Subcutaneous adipose tissue (tissue), 4 donors: Measurements from ENCODE around the gene RASD1. TPM values are rescaled to one million over a fixed set of nuclear protein-coding genes. Genes with fewer than 3 reads are reported as not detected.

Source experiments
- CTCF ChIP-seq: fragments of 450-650 bp; IDR thresholded peaks from one replicate; pipeline ENCODE4 v1.5.1; 2016; ENCODE audit warnings: low read depth, mild to moderate bottlenecking, control low read depth, antibody characterized with exemption, moderate library complexity
- total RNA-seq, 4 donors: library from RNA; depleted of rRNA; stranded (reverse); fragments of >200 nt; gene quantifications; one replicate each; pipeline ENCODE4 v1.1.0, GENCODE V29; 2016

Gene RASD1
- total RNA-seq, 4 donors from 2014 or later = 140 to 294 (median 198) TPM

- no peak for TF ChIP-seq CTCF
Observed at GRCh38 chr17:17507465-17508011, 11.3 kb upstream of the RASD1 start.

- TF ChIP-seq CTCF = no peak
Observed at GRCh38 chr17:17506893-17507464, 10.8 kb upstream of the RASD1 start.

DNA sequence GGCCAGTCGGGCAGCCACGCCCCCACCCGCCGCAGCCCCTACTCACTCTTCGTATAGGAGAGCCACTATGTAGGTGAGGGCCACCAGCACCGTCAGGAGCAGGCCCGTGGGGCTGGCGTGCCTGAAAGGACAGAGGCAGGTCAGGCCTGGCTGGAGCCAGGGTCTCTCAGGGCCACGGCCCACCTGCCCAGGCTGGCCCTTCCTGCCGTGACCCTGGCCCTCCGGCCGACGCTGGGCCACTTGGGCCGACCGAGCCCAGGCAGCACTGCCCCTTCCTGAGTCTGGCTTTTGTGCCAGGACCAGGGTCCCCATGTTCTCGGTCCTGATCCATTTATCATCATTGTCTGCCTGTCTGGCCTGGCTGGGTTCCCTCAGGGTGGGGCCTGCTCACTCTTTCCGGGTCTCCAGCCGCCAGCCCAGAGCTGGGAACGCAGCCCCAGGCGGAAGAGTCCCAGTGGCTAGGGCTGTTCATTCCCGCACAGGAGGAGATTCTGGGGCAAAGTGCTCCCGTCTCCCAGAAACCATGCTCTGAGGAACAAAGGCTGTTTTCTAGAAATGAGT is 10.1 kb upstream of the RASD1 start:
- TF ChIP-seq CTCF = no peak

DNA sequence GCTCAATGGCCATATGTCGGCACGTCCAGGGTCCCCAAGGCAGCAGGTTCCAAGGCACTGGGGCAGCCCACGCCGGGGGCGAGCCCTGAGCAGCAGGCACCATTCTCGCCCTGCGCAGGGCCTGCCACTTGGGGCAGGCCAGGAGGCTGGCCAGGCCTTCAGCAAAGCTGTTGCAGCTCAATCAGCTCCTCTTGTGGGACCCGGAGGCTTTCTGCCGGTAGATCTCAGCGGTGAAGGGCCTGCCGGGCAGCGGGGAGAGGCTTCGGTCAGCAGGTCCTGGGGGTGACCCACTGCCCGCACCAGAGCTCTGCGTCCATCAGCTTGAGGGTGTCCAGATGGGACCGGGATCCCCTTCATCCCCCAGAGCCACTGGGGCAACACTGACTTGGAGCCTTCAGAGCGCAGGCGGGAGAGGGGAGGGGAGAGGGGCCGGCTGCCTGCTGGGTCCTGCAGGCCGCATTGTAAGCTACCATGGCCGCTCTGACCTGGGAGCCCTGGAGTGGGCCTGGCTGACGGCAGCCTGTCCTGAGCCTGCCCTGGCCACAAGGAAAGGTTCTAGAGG is 9.5 kb upstream of the RASD1 start:
- TF ChIP-seq CTCF = no peak

GRCh38 chr17:17505151-17505550 is 9.0 kb upstream of the RASD1 start:
- no peak for TF ChIP-seq CTCF

GRCh38 chr17:17504341-17505140 is 8.3 kb upstream of the RASD1 start:
- TF ChIP-seq CTCF = no peak
